GM19397 (cell line): Measurements from ENCODE around the gene DOCK1.
"Not testable (repeated sequence)": the region's sequence is repeated elsewhere in the genome, so short reads cannot be mapped to it uniquely, and the experiment has no call there.

Experiments used
- ATAC-seq: cut with Tn5 transposase; IDR thresholded peaks from one replicate; pipeline ENCODE4 v1.9.1; 2021; ENCODE audit warnings: mild to moderate bottlenecking, moderate library complexity; ENCODE audit not compliant: unreplicated experiment

The DOCK1 gene

DNA sequence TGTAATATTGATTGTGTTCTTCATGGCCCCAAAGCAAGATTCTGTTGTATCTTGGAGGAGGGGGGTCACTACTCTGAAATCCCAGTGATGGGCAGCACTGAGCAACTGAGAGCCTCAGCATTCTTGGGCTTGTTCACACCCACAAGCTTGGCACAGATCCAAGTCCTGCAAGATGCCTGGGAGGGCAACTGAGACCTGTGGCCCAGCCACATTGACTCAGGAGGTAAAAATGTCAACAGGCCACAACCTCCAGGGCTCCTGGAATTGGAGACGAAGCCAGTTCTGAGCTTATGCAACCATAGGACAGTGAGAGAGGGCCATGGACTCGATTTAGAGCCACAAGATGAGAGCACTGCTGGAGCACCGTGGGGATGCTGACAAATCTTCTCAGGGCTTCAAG is 3.1 kb upstream of the DOCK1 start:
- ATAC-seq = no peak

DNA sequence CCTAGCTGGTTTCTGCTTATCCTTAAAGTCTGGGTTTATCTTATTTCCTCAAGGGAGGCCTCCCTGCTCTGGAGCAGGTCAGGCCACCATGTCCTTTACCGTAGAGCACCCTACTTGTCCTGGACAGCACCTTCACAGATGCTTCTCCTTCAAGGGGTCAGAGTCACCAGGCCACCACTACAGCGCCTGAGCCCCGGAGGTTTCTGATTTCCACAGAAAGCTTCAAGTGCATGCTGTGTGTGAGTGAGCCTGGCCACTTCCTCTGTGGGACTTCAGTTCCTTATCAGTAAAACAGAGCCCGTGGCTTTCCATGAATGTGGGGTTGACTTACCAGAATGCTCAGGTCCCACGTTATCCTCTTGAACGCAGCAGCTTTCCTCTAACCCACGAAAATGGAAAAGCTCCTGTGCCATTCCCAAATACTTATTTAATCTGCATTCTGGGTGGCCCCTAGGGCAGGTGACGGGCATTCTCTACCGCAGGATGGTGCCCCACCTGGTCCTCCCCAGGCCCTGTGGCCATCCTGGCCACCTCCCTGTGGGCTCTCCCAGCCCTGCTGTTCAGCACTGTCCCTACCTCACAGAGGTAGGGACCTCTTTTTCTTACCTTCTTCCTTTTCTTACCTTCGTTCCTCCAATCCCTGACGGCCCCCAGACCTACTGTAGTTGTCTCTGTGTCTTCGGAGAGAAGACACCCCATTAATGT is 1.4 kb upstream of the DOCK1 start:
- ATAC-seq = no peak

DNA sequence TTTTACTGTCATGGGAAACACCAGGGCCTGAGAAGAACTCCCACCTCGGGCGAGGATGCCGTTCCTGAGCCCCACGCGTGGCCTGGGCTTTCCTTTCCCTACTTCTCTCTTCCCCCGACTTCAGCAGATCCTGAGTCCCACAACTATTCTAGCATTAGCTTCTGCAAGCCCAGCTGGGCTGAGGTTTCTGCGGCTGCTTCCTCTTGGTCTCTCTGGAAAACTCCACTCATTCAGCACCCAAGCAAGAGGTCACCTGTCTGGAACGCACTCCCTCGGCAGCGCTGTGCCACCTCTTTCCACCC is 761 bp upstream of the DOCK1 start:
- ATAC-seq = no peak

DNA sequence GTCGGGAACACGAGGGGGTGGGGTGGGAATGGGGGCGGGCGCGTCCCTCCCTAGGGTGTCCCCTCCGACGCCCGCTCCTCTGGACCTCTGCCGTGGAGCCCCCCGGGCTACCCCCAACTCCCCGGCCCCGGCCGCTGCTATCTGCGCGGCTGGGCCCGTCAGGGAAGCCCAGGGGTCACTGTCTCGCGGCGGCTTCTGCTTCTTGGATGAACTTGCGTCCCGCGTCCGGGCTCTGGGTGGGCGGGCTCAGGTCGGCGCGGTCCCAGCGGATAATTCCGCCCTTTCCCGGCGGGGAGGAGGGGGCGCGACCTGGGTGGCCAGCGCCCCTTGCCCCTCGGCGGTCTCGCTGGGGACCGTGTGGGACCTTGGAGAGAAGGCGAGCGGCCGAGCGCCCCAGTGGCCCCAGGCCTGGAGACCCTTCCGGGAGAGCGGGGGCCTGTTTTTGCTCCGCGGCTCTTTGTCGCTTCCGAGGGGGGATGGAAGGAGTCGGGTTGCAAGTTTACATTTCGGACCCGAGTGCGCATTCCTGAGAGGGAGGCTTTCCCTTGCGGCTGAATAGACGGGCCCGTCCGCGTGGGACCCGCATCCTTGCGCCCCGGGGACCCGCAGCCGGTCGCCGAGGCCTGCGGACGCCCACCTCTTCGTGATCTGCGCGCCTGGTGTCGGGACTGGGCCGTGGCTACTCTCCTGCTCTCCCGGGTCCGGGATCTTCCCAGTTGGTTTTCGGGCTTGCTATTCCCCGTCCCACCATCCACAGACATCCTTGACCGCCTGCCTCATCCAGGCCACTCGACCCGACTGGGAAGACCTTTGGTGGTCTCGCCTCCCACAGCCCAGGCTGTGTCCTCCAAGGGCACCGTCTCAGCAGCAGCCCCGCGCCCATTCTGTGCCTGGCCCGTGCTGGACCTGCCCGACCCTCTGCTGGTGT is 812 bp downstream of the DOCK1 start:
- ATAC-seq = no peak

DNA sequence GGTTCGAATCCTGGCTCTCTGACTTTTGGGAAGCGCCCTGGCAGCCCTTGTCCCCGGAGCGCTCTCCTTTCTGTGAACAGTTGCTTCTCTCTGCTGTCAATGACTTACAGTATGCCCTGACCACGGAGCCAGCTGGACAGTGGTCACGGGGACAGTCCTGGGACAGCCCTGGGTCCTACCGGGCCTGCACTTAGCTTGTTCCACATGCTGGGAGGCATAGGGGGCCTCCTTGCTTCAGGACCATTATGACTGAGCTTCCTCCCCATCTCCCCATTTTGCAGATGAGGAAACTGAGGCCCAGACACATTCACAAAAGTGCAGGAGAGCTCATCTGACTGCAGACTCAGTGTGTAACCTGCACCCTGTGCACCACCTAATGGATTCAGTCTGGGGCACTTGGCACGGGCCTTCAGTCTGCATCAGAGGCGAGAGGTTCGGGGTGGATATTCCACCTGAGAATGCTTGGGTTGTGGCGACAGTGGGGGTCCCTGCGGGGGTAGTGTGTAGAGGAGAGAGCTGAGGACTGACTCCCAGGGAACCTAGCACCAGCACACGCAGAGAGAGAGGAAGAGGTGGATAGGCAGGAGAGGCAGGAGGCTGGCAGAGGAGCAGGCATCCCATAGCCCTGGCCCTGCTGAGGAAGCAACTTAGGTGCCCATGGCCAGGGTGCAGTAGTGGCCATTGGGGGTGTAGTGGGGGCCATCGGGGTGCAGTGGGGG is 1.6 kb downstream of the DOCK1 start:
- no peak for ATAC-seq

DNA sequence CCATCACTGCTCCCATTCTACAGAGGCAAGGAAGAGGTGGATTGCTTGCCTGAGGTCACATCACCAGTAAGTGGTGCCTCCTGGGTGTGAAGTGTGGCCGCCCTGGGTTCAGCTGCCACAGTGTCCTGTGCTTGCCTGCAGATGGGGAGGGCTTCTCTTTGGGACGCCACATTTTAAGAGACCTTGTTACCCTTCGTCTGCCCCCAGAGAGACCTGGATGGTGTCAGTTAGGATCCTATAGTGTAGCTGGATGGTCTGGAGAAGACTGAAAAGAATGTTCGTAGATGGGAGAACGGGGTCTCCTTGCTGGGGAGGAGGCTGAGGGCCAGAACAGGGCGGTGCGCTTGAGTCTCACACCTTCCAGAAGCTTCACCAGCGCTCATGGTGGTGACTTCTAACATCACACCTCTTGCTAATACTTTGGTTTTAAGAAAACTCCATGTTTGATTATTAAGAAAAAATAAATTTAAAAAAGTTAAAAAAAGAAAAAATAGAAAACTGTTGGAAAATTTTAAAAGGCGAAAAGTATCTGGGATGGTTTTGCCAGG is 2.3 kb downstream of the DOCK1 start:
- no peak for ATAC-seq

DNA sequence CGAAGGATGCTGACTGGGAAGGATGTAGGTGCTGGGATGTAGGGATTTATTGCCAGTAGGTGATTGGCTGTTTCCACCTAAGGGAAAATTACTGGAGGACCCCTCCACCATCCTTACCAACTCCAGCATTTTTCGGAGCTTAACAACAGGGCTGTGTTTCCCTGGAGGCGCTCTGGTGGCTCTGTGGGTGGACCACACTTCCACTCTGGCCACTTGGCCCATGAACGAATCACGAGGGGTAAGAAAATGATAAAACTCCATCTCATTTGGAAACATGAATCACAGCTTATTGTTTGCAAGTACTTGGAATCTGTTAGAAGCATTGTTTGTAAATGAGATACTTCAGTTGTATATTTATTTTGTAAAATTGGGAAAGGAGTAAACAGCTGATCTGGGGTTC is 3.0 kb downstream of the DOCK1 start:
- no peak for ATAC-seq

DNA sequence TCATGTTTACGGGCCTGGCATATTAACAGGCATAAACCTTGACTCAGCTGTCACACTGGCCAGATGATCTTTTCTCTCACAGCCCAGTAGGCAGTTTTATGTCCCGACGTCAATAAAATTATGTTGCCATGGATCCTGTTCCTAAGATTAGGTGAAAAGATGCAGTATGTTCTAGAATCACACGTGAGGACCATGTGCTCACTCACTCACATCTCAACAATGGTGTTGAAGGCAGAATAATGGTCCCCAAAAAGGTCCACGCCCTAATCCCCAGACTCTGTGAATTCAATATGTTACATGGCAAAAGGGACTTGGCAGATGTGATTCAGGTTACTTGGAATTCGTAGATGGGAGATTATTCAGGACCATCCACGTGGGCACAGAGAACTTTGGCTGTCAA is 3.5 kb downstream of the DOCK1 start:
- no peak for ATAC-seq

DNA sequence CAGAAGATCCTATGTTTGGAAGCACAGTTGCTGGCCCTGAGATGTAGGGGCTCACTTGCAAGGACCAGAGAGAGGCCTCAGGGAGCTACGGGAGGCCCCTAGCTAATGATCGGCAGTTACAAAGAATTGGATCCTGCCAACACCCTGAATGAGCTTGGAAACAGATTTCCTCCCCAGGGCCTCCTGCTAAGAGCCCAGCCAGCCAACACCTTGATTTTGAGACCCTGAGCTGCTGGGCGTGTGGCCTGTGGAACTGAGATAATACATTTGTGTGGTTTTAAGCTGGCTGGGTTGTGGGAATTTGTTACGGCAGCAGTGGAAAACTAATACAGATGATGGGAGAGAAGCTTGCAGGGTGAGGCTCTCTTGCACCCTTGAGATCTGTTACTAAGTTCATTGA is 3.9 kb downstream of the DOCK1 start:
- ATAC-seq = no peak

DNA sequence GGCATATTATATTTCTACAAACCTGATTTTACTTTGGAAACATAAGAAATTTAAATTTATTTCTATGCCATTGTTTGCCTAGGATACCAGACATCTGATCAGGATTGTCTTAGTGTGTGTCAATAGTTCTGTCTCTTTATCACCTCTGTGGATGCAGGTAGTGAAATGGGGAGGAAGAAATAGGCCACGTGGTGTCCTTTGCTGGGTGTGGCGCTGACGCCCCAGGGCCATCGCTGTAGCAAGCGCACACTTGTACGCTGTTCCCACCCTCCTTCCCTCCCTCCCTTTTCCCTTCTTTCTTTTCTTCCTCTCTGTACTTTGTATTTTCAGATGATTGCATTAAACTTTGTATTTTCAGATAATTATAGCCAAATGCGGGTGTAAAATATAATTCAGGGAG is 5.0 kb downstream of the DOCK1 start:
- no peak for ATAC-seq

DNA sequence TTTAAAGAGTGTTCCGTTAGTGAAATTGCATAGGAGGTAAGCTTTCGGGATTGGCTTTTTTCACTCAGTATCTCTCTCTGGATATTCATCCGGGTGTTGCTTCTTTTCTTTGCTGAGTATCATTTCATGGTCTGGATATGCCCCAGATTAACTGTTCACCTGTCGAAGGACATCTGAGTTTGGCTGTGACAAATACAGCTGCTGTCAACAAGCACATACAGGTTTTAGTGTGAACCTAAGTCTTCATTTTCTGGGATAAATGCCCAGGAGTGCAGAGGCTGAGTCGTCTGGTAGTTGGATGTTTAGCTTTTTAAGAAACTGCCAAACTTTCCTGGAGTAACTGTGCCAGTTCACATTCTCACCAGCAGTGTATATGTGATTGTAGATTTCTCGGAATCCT is 5.6 kb downstream of the DOCK1 start:
- no peak for ATAC-seq

DNA sequence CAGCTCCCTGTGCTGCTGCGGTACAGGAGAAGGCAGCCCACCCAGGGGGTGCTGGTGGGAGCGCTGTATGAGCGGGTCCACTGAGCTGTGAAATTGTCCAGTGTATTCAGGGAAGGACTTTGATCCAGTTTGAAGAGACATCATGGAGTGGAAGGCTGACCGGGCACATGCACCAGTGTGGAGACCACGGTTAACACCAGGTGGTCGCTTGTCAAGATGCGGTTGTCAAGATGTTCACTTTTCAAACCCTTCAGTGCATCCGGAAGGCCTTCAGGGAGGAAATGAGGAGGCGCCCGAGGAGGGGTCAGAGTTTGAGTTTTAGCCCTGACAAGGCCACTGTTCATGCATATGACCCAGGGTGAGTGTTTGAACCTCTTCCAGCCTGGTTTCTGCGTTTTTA is 6.1 kb downstream of the DOCK1 start:
- no peak for ATAC-seq

DNA sequence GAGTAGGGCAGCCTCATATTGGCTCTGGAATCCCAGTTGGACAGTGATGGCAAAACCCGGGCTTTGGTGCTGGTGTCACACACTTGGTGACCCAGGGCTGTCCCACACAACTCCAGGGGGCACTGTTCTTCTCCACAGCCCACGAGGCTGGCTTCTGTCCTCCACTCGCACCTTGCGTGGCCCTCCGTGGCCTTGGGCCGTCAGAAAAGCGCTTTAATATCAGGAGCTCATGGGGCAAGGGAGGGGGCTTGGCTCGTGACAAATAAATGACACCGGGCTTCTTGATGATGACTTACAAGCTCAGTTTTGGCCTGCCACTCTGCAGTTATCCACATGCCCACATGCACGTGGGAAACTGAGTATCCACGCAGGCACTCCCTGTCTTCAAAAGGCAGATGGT is 8.1 kb downstream of the DOCK1 start:
- no peak for ATAC-seq

DNA sequence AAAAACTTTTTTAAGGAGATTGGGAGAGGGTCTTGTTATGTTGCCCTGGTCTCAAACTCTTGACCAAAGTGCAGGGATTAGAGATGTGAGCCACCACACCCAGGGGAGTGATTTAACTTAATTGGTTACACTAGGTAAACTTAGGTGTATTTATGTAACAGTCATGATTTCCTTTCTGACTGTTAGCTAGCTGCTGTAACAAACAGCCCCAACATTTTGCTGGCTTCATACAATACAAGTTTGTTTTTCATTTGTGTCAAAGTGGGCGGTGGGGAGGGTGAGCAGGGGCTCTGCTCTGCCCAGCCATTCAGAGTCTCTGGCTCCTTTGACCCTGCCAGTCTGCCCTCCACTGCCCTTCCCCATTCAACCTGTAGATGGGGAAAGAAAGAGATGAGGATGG is 9.3 kb downstream of the DOCK1 start:
- ATAC-seq = no peak

DNA sequence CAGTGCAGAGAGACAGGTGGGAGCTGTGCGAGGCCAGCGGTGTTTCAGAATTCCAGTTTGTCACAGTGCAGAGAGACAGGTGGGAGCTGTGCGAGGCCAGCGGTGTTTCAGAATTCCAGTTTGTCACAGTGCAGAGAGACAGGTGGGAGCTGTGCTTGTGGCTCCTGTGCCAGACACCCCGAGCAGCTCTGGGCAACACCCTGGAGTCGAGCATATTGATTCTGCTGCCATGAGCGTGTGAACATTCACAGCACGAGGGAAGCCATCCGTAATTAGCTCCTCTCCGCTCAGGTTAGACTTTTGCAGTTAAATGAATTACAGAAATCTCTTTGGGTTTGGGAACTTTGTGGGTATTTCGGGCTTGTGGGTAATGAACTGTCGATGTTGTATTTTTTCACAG is 11.7 kb downstream of the DOCK1 start:
- ATAC-seq = not testable (repeated sequence)

DNA sequence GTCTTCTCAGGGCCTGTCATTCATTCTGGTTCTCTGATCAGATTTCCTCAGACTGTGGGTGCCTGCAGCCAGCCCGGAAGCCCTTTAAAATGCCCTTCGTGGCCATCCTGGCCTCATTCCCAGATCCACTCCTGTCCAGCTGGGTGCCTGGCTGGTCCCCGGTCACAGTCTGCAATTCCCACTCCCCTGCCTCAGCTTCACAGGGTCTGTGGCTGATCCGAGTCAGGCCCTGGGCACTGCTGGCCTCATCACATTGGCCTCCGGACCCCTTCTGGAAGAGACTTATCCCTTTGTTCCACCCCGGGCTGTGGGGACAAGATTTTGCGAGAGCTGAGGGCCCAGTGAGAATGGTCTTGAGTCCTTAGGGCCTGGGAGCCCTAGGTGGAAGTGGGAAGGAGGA is 12.1 kb downstream of the DOCK1 start:
- no peak for ATAC-seq

DNA sequence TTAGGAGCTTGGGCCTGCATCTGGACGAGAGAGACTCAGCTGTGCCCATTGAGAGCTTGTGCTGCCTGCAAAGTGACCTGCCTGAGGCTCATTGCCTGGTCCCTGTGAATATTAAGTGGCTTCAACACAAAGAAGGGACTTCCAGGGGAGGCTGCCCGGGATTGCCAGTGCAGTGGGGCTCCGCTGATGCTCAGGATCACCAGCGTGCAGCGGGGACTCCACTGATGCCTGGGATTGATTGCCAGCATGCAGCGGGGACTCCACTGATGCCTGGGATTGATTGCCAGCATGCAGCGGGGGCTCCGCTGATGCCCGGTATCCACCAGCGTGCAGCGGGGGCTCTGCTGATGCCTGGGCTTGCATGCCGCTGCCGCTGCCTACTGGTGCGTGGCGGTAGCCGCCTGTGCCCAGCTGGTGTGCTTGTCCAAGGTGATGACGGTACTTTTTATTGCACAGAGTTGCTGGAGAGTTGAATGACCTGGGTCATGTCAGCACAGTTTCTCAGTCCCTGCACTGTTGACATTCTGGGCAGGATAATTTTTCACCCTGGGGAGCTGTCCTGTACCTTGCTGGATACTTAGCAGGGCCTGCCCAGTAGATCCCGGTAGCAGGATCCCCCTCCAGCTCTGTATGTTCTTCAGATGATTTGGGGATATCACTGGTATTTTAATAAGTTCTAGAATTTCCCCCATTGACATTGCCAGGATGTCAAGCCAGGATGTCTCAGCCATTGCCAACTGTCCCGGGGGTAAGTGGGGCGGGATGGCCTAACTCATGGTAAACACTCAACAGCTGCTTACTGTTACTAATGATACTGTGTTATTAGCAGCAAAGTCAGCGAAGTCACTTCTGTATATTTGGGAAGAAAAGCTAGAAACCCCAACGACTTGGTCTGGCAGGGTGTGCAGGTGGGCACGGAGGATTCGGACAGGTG is 13.0 kb downstream of the DOCK1 start:
- no peak for ATAC-seq

DNA sequence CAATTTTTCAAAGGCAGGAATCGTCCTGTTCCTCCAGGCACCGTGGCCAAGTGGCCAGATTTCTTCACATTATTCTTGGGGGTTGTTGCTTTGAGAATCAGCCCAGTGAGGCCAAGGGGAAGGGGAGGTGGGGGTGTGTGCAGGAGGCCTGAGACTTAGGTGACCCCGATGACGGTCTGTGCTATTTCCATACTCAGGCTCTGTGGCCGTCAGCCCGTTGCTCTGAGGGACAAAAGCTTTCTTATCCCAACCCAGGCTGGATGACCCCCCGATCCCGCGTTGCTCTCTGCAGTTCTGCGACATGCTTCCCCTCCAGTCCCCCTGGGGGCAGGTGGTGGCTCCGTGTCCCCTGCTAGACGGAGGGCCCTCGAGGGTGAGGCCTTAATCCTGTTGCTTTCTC is 14.2 kb downstream of the DOCK1 start:
- ATAC-seq = no peak

DNA sequence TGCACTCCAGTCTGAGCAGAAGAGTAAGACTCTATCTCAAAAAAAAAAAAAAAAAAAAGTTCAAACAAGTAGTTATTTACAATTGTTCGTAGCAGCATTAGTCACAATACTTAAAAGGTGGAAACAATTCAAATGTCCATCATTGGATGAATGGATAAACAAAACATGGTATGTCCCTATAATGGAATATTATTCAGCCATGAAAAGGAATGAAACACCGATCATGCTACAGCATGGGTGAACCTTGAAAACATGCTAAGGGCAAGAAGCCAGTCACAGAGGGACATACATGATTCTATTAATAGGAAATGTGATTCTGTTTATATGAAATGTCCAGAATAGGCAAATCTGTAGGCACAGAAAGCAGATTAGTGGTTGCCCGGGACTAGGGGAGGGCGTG is 15.9 kb downstream of the DOCK1 start:
- no peak for ATAC-seq

DNA sequence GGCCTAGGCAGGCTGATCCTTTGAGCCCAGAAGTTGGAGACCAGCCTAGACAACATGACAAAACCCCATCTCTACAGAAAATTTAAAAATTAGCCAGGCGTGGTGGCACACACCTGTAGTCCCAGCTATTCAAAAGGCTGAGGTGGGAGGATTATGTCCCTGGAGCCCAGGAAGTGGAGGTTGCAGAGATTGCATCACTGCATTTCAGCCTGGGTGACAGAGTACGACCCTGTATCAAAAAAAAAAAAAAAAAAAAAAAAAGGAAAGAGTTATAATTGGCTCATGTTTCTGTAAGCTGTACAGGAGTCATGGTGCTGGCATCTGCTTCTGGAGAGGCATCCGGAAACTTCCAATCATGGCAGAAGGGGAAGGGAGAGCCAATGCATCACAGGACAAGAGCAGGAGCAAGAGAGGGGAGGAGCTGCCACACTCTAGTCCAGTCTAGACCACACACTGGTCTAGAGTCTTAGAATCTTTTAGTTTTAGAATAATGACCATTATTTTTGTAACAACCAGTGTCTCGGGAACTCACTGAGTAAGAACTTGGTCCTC is 16.8 kb downstream of the DOCK1 start:
- no peak for ATAC-seq
